Measurements from ENCODE around the gene MAP2K4. TPM values are rescaled to one million over a fixed set of nuclear protein-coding genes. Genes with fewer than 3 reads are reported as not detected.

Gene MAP2K4
- total RNA-seq, 1 experiment from 2014 or later: 46.1 TPM

- Histone ChIP-seq H2BK15ac (ENCODE audit: low read depth, low read length) (no peak overlapping the region), H3K79me1 (ENCODE audit: insufficient read depth, low read depth, low read length, poor library complexity, severe bottlenecking) (no peaks in the 10 kb centered on the region), H2BK12ac (ENCODE audit: insufficient read length, low read depth, low read length) (no peak overlapping the region), H3K23ac (ENCODE audit: insufficient read length, low read depth, low read length) (no peak overlapping the region), H2BK20ac (ENCODE audit: low read depth, low read length, poor library complexity, severe bottlenecking) (no peak overlapping the region), H4K91ac (ENCODE audit: insufficient read length, low read depth, low read length) (no peak overlapping the region), H3K18ac (ENCODE audit: insufficient read length, low read depth, low read length) (no peak overlapping the region), H4K8ac (replicated peaks; ENCODE audit: insufficient read length, low read depth, low read length) (no peak overlapping the region), H2BK120ac (ENCODE audit: low read depth, low read length, poor library complexity, severe bottlenecking) (no peak overlapping the region), H3K27ac (ENCODE audit: insufficient read length, low read depth, low read length) (no peak overlapping the region), H3K79me2 (ENCODE audit: insufficient read depth, low read length) (no peaks in the 10 kb centered on the region), H3K4ac (ENCODE audit: low read depth, low read length) (no peak overlapping the region), H3K9ac (ENCODE audit: extremely low read depth, insufficient read length, low read length) (no peak overlapping the region), H2BK5ac (ENCODE audit: insufficient read length, low read length) (no peak overlapping the region), H3K4me2 (ENCODE audit: insufficient read depth, insufficient read length, low read length) (no peak overlapping the region), H4K20me1 (ENCODE audit: control insufficient read depth, insufficient read depth, insufficient read length) (no peaks in the 10 kb centered on the region), H3T11ph (ENCODE audit: low read length) (no peak overlapping the region), H2AFZ (ENCODE audit: low read length) (no peak overlapping the region), H3K4me1 (ENCODE audit: insufficient read depth, low read length) (no peaks in the 10 kb centered on the region), H4K5ac (ENCODE audit: insufficient read length, low read depth, low read length) (no peak overlapping the region), H3K14ac (ENCODE audit: insufficient read depth, low read length) (no peak overlapping the region), H3K56ac (ENCODE audit: insufficient read length, low read depth, low read length) (no peak overlapping the region), H3K23me2 (ENCODE audit: insufficient read length, low read depth, low read length, poor library complexity, severe bottlenecking) (no peaks in the 10 kb centered on the region), H3K27me3 (ENCODE audit: insufficient read depth, low read length) (no peaks in the 10 kb centered on the region), H3K9me3 (ENCODE audit: control insufficient read depth, low read depth, low read length) (no peaks in the 10 kb centered on the region), H2AK5ac (ENCODE audit: insufficient read length, low read length) (no peak overlapping the region)
- no peak for TF ChIP-seq CTCF (conservative IDR thresholded peaks at IDR 0.05)
- Mint-ChIP-seq H3K9me3 (peaks cover 0 to 3% of the 10 kb centered on the region in 2 experiments; a peak in 4 of 5 replicates), H3K4me1 (no peaks in the 10 kb centered on the region), H3K27ac (no peak overlapping the region), H3K36me3 (ENCODE audit: insufficient read depth in 1 of 3, low read depth in 3 of 3) (peaks cover 20 to 51% (median 37%) of the 10 kb centered on the region in 3 experiments), H3K27me3 (ENCODE audit: low read depth) (no peaks in the 10 kb centered on the region), H3K4me3 (no peak overlapping the region)
- no peak for DNase-seq
These were observed 77.9 kb downstream of the MAP2K4 start for GRCh38 chr17:12098568-12098967.

Measured in H9 (cell line).